Measurements from ENCODE around the gene CDKAL1.

DNA sequence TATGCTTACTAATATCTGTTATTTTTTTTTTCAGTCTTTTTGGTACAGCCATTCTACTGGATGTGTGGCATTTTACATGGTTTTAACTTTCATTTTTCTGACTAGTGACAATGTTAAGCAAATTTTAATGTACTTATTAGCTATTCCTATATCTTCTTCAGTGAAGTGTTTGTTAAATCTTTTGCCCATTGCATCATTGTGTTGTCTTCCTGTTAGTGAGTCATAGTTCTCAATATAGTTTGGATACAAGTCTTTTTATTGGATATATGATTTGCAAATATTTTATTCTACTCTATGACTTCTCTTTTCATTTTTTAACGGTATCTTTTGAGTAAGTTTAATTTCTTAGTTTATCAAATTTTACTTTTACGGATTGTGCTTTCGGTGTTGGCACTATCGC is 519.4 kb downstream of the CDKAL1 start:
- TF ChIP-seq, protein P1, sequence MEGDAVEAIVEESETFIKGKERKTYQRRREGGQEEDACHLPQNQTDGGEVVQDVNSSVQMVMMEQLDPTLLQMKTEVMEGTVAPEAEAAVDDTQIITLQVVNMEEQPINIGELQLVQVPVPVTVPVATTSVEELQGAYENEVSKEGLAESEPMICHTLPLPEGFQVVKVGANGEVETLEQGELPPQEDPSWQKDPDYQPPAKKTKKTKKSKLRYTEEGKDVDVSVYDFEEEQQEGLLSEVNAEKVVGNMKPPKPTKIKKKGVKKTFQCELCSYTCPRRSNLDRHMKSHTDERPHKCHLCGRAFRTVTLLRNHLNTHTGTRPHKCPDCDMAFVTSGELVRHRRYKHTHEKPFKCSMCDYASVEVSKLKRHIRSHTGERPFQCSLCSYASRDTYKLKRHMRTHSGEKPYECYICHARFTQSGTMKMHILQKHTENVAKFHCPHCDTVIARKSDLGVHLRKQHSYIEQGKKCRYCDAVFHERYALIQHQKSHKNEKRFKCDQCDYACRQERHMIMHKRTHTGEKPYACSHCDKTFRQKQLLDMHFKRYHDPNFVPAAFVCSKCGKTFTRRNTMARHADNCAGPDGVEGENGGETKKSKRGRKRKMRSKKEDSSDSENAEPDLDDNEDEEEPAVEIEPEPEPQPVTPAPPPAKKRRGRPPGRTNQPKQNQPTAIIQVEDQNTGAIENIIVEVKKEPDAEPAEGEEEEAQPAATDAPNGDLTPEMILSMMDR (IDR thresholded peaks at IDR 0.05; ENCODE audit: low read length) = no peak
- no peak for TF ChIP-seq EZH2 (optimal IDR thresholded peaks at IDR 0.05; ENCODE audit: low read depth, low read length)
